Stimulated activated naive B cell treated with anti-CD40 and anti-IgM and Interleukin-4, amounts not matched to agents 10 μg/mL and 1 μg/mL and 100 μg/mL, for 72 hours (primary cell): ENCODE results near the gene LRP1.

Experiments used
- ATAC-seq, 2 donors: fragments of 150-1000 bp; cut with Tn5 transposase; replicated peaks; 2 replicates each; pipeline ENCODE4 v1.10.0; 2021; ENCODE audit warnings: moderate library complexity in 1 of 2
- DNase-seq: peaks from one replicate; pipeline ENCODE4 v3.0.0; 2021
- H3K27ac Mint-ChIP-seq: one replicate; pipeline ENCODE4 v1.8.0; 2022; ENCODE audit warnings: mild to moderate bottlenecking, mixed read lengths
- H3K27me3 Mint-ChIP-seq, 2 donors: one replicate each; pipeline ENCODE4 v1.8.0; 2022; ENCODE audit warnings: mixed read lengths in 2 of 2
- H3K36me3 Mint-ChIP-seq, 2 donors: one replicate each; pipeline ENCODE4 v1.8.0; 2022; ENCODE audit warnings: mixed read lengths in 2 of 2, mild to moderate bottlenecking in 1 of 2
- H3K4me1 Mint-ChIP-seq, 2 donors: one replicate each; pipeline ENCODE4 v1.8.0; 2022; ENCODE audit warnings: mixed read lengths in 2 of 2, mild to moderate bottlenecking in 1 of 2
- H3K4me3 Mint-ChIP-seq, 2 donors: one replicate each; pipeline ENCODE4 v1.8.0; 2022; ENCODE audit warnings: mild to moderate bottlenecking in 2 of 2, mixed read lengths in 2 of 2, moderate library complexity in 1 of 2
- H3K9me3 Mint-ChIP-seq, 2 donors: one replicate each; pipeline ENCODE4 v1.8.0; 2022; ENCODE audit warnings: mixed read lengths in 2 of 2, mild to moderate bottlenecking in 1 of 2

Gene LRP1

DNA sequence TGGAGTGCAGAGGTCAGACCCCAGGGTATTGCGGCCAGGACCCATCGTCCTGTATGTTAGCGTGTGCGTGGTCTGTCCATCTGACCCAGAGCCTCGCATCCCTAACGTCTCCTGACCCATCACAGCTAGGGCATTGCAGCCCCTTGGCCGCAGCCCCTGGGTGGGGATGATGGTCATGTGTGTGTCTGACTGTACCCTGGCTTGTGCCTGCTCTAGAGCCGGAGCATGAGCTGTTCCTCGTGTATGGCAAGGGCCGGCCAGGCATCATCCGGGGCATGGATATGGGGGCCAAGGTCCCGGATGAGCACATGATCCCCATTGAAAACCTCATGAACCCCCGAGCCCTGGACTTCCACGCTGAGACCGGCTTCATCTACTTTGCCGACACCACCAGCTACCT lies 29.9 kb downstream of the LRP1 start:
- no peak for DNase-seq
- no peak for ATAC-seq
- peaks cover 11 to 13% of the 10 kb centered on the region in 2 donors for H3K4me1 Mint-ChIP-seq
- H3K9me3 Mint-ChIP-seq = peaks cover 0 to 1% of the 10 kb centered on the region in 2 donors
- H3K27ac Mint-ChIP-seq = no peak overlapping the region
- H3K4me3 Mint-ChIP-seq = no peak overlapping the region
- peaks cover 10 to 22% of the 10 kb centered on the region in 2 donors for H3K27me3 Mint-ChIP-seq
- no peaks in the 10 kb centered on the region for H3K36me3 Mint-ChIP-seq

- Mint-ChIP-seq H3K4me1 (peaks cover 11 to 13% of the 10 kb centered on the region in 2 donors), H3K27me3 (peaks cover 9 to 21% of the 10 kb centered on the region in 2 donors), H3K27ac (no peak overlapping the region), H3K9me3 (peaks cover 0 to 1% of the 10 kb centered on the region in 2 donors), H3K4me3 (no peak overlapping the region), H3K36me3 (no peaks in the 10 kb centered on the region)
- DNase-seq (no peak), ATAC-seq (no peak)
Measured at GRCh38 chr12:57158665-57159064, 30.4 kb downstream of the LRP1 start.

DNA sequence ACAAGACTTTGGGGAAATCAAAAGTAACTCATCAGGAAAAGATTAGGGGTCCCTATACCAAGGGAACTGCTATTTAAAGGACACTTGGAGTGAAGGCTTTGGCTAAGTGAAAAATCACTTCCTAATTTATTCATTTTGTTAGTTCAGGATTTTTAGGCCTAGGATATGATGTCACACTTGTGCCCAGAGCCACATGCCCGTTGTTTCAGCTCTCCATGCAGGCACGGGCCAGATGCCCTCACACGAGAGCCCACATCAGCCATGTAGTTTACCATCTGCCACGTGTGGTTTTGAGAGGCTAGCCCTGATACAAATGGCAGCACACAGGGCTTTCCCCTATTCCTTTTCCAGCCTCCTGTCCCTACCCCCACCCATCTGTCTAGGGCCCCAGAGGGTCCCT lies 31.0 kb downstream of the LRP1 start:
- no peaks in the 10 kb centered on the region for H3K36me3 Mint-ChIP-seq
- no peak overlapping the region for H3K4me3 Mint-ChIP-seq
- H3K27ac Mint-ChIP-seq = no peak overlapping the region
- DNase-seq (no peak), ATAC-seq (no peak)
- peaks cover 11 to 13% of the 10 kb centered on the region in 2 donors for H3K4me1 Mint-ChIP-seq
- peaks cover 0 to 1% of the 10 kb centered on the region in 2 donors for H3K9me3 Mint-ChIP-seq
- peaks cover 9 to 21% of the 10 kb centered on the region in 2 donors for H3K27me3 Mint-ChIP-seq

GRCh38 chr12:57160040-57160439 lies 31.8 kb downstream of the LRP1 start:
- DNase-seq (no peak), ATAC-seq (no peak)
- H3K9me3 Mint-ChIP-seq = peaks cover 0 to 1% of the 10 kb centered on the region in 2 donors
- no peak overlapping the region for H3K27ac Mint-ChIP-seq
- peaks cover 8 to 13% of the 10 kb centered on the region in 2 donors for H3K4me1 Mint-ChIP-seq
- H3K36me3 Mint-ChIP-seq = no peaks in the 10 kb centered on the region
- H3K4me3 Mint-ChIP-seq = no peak overlapping the region
- H3K27me3 Mint-ChIP-seq = peaks cover 15 to 27% of the 10 kb centered on the region in 2 donors

DNA sequence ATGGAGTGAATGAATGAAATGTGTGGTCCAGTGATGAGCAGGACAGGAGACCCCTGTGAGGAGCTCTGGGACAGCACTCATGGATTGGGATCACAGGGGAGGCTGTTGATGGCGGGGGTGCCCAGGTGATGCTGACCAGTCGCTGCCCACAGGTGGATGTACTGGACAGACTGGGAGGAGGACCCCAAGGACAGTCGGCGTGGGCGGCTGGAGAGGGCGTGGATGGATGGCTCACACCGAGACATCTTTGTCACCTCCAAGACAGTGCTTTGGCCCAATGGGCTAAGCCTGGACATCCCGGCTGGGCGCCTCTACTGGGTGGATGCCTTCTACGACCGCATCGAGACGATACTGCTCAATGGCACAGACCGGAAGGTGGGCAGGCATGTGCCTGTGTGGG lies 32.5 kb downstream of the LRP1 start:
- no peak for ATAC-seq
- Mint-ChIP-seq H3K27ac (no peak overlapping the region), H3K36me3 (no peaks in the 10 kb centered on the region), H3K27me3 (peaks cover 17 to 27% of the 10 kb centered on the region in 2 donors), H3K4me1 (peaks cover 8 to 13% of the 10 kb centered on the region in 2 donors), H3K9me3 (peaks cover 0 to 1% of the 10 kb centered on the region in 2 donors), H3K4me3 (no peak overlapping the region)
- DNase-seq = no peak

GRCh38 chr12:57161491-57161890 lies 33.2 kb downstream of the LRP1 start:
- ATAC-seq (no peak), DNase-seq (no peak)
- Mint-ChIP-seq H3K4me1 (peaks cover 8 to 16% of the 10 kb centered on the region in 2 donors), H3K4me3 (no peak overlapping the region), H3K9me3 (peaks cover 0 to 1% of the 10 kb centered on the region in 2 donors), H3K36me3 (no peaks in the 10 kb centered on the region), H3K27me3 (peaks cover 14 to 23% of the 10 kb centered on the region in 2 donors), H3K27ac (no peak overlapping the region)

DNA sequence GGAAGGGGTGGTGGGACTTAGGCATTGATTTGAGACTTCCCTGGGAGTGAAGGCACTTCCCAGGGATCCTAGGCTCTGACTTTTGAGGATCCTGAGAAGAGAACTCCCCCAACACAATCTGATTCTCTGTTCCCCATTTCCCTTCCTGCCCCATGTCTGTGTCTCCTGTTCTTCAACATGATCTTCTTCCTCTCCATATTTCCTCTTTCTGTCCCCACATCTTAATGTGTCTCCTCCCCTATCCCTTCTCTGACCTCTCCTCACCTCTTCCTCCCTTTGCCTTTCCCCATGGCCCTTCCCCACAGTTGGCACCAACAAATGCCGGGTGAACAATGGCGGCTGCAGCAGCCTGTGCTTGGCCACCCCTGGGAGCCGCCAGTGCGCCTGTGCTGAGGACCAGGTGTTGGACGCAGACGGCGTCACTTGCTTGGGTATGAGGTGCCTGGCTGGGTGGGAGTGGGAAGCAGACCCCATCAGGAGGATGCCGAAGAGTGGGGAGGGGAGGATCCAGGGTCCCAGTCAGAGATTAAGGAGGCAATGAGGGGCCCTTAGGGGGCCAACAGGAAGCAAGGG lies 34.4 kb downstream of the LRP1 start:
- DNase-seq (no peak), ATAC-seq (no peak)
- peaks cover 8 to 16% of the 10 kb centered on the region in 2 donors for H3K27me3 Mint-ChIP-seq
- H3K9me3 Mint-ChIP-seq = no peaks in the 10 kb centered on the region
- no peaks in the 10 kb centered on the region for H3K36me3 Mint-ChIP-seq
- H3K4me3 Mint-ChIP-seq = no peak overlapping the region
- peaks cover 10 to 20% of the 10 kb centered on the region in 2 donors for H3K4me1 Mint-ChIP-seq
- H3K27ac Mint-ChIP-seq = no peak overlapping the region

DNA sequence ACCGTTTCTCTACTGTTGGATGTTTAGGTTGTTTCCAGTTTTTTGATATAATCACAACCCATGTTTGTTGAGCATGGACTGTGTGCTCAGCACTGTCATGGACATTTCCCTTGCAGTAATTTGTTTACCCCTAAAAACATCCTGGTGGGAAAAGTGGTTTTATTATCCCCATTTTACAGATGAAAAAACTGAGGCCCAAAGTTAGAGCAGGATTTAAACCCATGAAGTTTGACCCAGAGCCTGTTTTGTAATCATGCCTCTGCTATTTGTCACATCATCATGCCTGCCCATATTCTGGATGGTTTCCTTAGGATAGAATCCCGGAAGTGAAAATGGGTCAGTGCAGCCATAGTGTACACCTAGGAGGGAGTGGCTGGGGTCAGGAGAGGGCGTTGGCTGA lies 36.2 kb downstream of the LRP1 start:
- no peak for DNase-seq
- Mint-ChIP-seq H3K36me3 (no peaks in the 10 kb centered on the region), H3K27ac (no peak overlapping the region), H3K4me1 (peaks cover 10 to 13% of the 10 kb centered on the region in 2 donors), H3K4me3 (no peak overlapping the region), H3K9me3 (no peaks in the 10 kb centered on the region), H3K27me3 (peaks cover 8 to 16% of the 10 kb centered on the region in 2 donors)
- ATAC-seq = no peak

DNA sequence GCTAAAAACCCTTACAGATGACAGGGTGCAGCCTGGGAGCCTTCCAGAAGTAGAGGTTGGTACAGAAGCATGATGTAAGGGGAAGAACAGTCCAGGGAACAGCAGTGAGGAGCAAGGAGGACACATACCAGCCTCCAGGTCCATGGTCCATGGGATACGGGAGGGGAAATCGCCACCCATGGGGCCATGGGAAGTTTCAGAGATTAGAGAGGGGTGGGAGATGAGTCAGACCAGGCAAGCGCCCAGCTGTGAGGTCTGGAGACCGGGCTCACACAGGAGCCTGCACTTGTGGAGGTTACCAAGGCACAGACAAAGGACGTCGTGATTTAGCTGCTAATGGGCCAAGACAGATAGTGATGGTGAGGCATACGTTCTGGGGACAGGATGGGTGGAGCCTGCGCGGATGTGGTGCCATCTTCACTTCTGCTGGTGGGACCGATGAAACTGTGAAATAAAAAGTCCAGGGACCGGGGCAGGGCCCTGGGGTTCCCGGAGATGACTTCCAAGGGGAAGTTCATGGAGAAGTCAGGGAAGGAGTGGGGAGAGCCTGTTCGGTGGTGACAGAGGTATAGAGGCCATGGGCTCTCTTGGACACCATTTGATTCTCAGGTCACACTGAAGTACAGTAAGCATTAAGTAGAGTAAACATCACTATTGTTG lies 36.8 kb downstream of the LRP1 start:
- Mint-ChIP-seq H3K9me3 (no peaks in the 10 kb centered on the region), H3K36me3 (no peaks in the 10 kb centered on the region), H3K27me3 (peaks cover 8 to 16% of the 10 kb centered on the region in 2 donors), H3K4me3 (no peak overlapping the region), H3K27ac (no peak overlapping the region), H3K4me1 (peaks cover 10 to 13% of the 10 kb centered on the region in 2 donors)
- ATAC-seq (no peak), DNase-seq (no peak)

DNA sequence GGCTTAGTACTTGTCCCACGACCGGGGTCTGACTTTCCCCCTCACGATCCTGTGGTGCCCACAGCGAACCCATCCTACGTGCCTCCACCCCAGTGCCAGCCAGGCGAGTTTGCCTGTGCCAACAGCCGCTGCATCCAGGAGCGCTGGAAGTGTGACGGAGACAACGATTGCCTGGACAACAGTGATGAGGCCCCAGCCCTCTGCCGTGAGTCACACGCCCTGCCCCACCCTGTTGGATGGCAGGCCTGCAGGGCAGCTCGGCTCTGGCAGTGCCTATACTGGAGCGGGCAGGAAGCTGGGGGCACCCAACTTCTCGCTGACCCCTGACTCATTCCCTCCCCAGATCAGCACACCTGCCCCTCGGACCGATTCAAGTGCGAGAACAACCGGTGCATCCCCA lies 37.5 kb downstream of the LRP1 start:
- Mint-ChIP-seq H3K36me3 (no peaks in the 10 kb centered on the region), H3K4me1 (peaks cover 10 to 13% of the 10 kb centered on the region in 2 donors), H3K27ac (no peak overlapping the region), H3K4me3 (no peak overlapping the region), H3K27me3 (peaks cover 8 to 16% of the 10 kb centered on the region in 2 donors), H3K9me3 (no peaks in the 10 kb centered on the region)
- DNase-seq (no peak), ATAC-seq (no peak)

DNA sequence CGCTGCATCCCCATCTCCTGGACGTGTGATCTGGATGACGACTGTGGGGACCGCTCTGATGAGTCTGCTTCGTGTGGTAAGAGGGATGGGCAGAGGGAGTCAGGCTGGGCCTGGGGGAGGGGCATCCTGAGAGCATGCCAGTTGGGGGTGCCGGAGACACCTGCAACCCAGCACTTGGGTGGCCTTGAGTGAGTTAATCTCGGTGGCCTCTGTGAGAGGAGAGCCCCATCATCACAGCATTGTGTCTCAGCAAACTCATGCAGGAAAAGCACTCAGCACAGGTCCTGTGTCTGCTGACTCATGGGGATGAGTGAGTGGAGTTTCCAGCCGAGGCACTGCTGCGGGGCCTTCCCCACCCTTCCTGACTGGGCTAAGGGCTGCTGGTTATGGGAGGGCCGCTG lies 38.7 kb downstream of the LRP1 start:
- peak; percentile 34 to 75 for ATAC-seq
- Mint-ChIP-seq H3K4me1 (peaks cover 10 to 13% of the 10 kb centered on the region in 2 donors), H3K27me3 (peaks cover 8 to 11% of the 10 kb centered on the region in 2 donors), H3K9me3 (no peaks in the 10 kb centered on the region), H3K36me3 (no peaks in the 10 kb centered on the region), H3K4me3 (no peak overlapping the region), H3K27ac (no peak overlapping the region)
- DNase-seq = no peak

- no peak for DNase-seq
- H3K27ac Mint-ChIP-seq = peak overlapping the region; percentile 11
- H3K9me3 Mint-ChIP-seq = no peaks in the 10 kb centered on the region
- H3K4me1 Mint-ChIP-seq = peaks cover 6 to 9% of the 10 kb centered on the region in 2 donors
- H3K27me3 Mint-ChIP-seq = peaks cover 9% of the 10 kb centered on the region in 2 donors
- ATAC-seq = no peak
- H3K4me3 Mint-ChIP-seq = no peak overlapping the region
- no peaks in the 10 kb centered on the region for H3K36me3 Mint-ChIP-seq
Measured at GRCh38 chr12:57168058-57168457, 39.8 kb downstream of the LRP1 start.

GRCh38 chr12:57169046-57169795 lies 40.9 kb downstream of the LRP1 start:
- no peak for DNase-seq
- no peaks in the 10 kb centered on the region for H3K9me3 Mint-ChIP-seq
- no peak overlapping the region for H3K4me3 Mint-ChIP-seq
- peaks cover 7 to 9% of the 10 kb centered on the region in 2 donors for H3K4me1 Mint-ChIP-seq
- ATAC-seq = no peak
- H3K27me3 Mint-ChIP-seq = peaks cover 11 to 12% of the 10 kb centered on the region in 2 donors
- H3K36me3 Mint-ChIP-seq = no peaks in the 10 kb centered on the region
- H3K27ac Mint-ChIP-seq = no peak overlapping the region

GRCh38 chr12:57169969-57170368 lies 41.7 kb downstream of the LRP1 start:
- Mint-ChIP-seq H3K4me1 (peaks cover 7 to 9% of the 10 kb centered on the region in 2 donors), H3K9me3 (no peaks in the 10 kb centered on the region), H3K27ac (no peak overlapping the region), H3K27me3 (peaks cover 5 to 6% of the 10 kb centered on the region in 2 donors), H3K4me3 (no peak overlapping the region), H3K36me3 (no peaks in the 10 kb centered on the region)
- DNase-seq (no peak), ATAC-seq (no peak)
